CD4-positive, alpha-beta T cell treated with Interleukin-6 for 4 hours (primary cell): ENCODE results near the gene TMEM260.
"Not testable (repeated sequence)": the region's sequence is repeated elsewhere in the genome, so short reads cannot be mapped to it uniquely, and the experiment has no call there.

Experiments used
- DNase-seq: peaks from one replicate; pipeline ENCODE4 v3.0.0-alpha.2; 2020; ENCODE audit warnings: mixed read lengths

TMEM260 gene

GRCh38 chr14:56686416-56686815, 106.8 kb downstream of the TMEM260 start:
- DNase-seq = no peak

- DNase-seq = no peak
These were observed 107.5 kb downstream of the TMEM260 start for GRCh38 chr14:56687123-56687522.

DNA sequence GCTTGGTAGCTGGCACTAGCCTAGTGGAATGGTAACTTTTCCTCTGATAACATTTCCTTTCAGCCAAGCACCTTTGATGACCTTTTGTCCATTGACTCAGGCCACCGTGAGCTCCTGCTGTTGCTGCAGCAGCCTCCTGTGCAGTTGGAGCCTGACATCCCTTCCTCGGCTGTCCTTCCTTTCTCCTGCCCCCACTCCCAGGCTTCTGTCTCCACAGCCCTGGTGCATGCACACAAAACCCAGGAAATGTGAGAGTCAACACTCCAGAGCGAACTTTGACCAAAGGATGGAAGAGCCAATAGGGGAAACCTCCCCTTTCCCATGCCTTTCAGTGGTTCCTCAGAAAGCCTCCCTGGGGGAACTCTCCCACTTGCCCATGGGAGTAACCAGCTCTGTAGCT, 115.0 kb downstream of the TMEM260 start:
- no peak for DNase-seq

- DNase-seq = not testable (repeated sequence)
These were observed 115.6 kb downstream of the TMEM260 start for GRCh38 chr14:56695216-56695615.
